Cardiac ventricle fibroblast (primary cell): ENCODE results near the gene DIPK1B. TPM values are rescaled to one million over a fixed set of nuclear protein-coding genes. Genes with fewer than 3 reads are reported as not detected.

Experiments
- total RNA-seq: library from RNA; depleted of rRNA; stranded (reverse); fragments of >200 nt; gene quantifications from 2 replicates; pipeline ENCODE4 v1.2.3, GENCODE V29; 2015

DIPK1B gene
- 5.4 and 9.2 TPM in 2 replicates for total RNA-seq

DNA sequence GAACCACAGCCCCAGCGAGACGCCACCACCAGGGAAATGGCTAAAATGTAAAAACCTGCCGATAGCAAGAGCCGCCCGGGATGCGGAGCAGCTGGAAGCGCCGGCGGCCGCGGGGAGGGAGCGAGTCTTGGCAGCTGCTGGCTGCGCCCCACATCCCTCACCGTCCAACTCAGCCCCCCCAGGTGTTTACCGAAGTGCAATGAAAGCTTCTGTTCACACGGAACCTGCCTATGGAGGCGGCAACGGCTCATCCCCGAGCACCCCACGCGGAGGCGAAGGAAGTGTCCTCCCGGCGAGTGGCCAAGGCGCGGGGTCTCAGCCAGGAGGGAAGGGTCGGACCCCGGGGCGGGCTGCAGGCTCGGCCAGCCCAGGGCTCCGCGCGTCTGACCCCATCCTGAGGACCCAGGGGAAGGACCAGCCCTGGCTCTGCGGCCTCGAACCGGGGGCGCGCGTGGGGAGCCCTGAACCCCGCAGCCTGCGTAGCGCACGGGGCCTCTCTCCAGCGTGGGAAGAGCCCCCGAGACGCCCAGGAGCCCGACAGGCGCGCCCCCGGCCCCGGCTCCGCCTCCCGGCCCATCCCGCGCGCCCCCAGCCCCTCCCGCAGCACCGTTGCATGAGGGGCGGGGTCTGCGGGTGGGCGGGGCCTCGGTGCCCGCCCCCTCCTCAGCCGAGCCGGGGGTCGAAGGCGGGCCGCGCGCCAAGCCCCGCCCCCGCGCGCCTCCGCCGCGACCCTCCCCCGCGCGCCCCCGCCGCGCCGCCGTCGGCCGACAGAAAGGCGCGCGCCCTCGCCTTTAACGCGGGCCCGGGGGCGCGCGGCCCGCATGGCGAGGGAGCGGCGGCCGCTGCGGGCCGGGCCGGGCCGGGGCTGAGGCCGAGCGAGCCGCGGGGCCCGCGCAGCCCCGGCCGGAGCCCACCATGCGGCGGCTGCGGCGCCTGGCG lies at the start of gene DIPK1B:
DIPK1B (plus strand) TSS at position 822 of the 939 bp plus-strand sequence; CDS start at position 916, 94 bp downstream.

DNA sequence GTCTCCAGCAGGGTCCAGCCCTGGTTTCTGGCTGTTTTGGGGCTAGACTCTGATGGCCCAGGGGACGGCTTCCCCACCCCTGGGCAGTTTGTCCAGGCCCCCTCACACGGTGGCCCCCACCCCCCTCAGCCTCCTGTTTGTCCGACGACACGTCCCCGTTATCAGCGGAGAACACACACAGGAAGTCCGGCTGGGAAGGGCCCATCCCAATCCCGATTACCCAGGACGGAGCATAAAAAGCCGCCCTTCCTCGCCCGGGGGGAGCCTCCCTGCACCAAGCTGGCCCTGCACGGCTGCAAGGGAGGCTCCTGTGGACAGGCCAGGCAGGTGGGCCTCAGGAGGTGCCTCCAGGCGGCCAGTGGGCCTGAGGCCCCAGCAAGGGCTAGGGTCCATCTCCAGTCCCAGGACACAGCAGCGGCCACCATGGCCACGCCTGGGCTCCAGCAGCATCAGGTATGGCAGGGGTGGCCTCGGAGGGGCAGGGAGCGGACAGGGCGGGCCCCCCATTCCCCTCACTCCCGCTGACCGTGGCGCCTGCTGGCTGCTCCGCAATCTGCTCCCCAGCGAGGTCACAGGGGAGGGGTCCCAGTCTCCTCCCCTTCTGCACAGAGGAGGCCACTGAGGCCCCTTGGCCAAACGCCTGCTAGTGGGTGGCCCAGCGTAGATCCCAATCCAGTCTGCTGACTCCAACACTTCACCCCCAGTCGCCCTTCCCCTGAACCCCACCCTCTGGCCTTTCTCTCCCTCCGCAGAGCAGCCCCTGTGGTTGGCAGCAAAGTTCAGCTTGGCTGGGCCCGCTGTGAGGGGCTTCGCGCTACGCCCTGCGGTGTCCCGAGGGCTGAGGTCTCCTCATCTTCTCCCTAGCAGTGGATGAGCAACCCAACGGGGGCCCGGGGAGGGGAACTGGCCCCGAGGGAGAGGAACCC lies 49.5 kb upstream of the DIPK1B start, which contains the start of gene EGFL7:
EGFL7 (plus strand) TSS at position 261 of the 926 bp plus-strand sequence. CDS start 5,367 bp downstream, outside the sequence.

GRCh38 chr9:136686794-136687711 lies 25.3 kb upstream of the DIPK1B start, which contains the start of gene AGPAT2:
TSS of gene AGPAT2 (minus strand) at chr9:136687457. CDS start at chr9:136687357, 100 bp downstream.

DNA sequence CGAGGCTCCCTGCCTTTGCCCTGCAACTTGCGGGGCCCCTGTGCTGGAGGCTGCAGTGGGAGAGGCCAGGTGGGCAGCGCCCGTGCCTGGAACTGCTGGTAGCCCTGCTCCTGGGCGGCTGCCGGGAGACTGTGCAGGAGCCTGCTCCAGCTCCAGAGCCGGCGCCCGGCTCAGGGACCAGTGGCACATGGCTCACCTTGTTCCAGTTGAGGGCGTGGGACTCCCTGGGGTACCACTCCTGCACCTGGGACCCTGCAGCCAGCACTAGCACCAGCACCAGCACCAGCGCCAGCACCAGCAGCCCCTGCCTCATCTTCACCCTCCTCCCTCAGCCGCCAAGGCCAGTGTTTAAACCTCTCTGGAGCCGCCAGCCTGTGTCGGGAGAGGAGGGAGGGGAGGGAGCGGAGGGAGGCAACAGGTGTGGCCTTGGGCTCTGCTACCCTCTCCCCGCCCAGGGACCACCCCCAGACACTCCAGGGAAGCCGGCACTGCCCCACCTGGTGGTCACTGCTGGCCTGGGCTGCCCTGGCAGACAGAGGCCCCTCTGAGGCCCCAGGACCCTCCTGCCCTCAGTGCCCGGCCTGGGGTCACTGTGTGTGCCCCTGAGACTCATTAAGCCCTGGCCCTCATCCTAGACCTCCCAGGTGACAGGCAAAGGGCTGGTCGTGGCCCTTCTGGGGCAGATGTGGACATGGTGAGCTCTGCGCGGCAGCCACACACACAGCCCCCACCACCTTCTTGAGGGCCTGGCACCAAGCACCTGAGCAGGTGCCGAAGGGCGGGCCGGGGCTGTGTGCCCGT lies 30.4 kb downstream of the DIPK1B start, which contains the start of gene LCN10:
LCN10 (minus strand) TSS at position 350 of the 801 bp plus-strand sequence; CDS start at position 313, 37 bp downstream.

DNA sequence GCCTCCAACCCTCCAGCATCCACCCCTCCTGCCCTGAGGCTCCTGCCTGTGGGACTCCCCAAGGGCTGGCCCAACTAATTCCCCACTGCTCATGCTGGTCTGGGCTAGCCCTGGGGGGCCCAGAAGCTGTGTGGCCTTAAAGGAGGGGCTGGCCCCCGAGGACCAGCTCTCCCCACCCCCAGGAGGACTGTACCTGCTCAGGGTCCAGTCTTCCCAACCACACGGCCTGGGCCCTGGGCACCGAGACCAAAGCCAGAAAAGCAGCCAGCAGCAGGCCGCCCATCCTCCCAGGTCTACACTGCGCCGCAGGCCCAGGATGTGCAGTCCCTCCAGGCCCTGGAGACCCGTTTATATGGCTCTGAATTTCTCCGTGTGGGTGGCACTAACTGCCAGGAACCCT lies 35.8 kb downstream of the DIPK1B start, which contains the start of gene LCN6:
LCN6 (minus strand) TSS at position 325 of the 400 bp plus-strand sequence; CDS start at position 283, 42 bp downstream.

DNA sequence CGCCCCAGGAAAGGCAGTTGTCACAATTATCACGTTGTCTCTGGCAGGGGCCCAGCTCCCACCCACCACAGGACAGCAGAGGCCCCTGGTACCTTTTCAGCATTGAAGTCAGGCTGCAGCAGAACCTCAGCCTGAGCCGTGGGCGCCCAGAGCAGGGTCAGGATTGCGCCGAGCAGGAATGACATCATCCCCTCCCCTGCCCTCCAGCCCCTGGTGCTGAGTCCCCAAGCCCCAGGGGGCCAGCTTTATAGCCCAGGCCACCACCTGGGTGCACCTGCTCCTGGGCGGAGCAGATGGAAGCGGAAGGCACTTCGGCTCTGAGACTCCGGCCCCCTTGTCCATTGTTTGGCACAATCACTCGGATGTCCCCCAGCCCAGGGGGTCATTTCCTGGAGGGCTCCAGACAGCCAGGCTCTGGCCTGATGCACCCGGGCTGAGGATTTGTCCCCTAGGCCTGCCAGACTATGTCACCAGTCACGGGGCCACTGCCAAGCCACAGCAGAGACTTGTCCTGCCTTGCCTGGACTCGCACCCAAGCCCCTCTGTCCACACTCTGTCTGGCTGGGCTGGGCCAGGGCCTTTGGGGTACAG lies 52.0 kb downstream of the DIPK1B start, which contains the start of gene LCN15:
LCN15 (minus strand) TSS at position 218 of the 591 bp plus-strand sequence; CDS start at position 188, 30 bp downstream.

Other genes starting within 250 kb of the DIPK1B start
- gene SEC16A, start 229.5 kb upstream of the DIPK1B start, total RNA-seq = 56.2 and 64.3 TPM in 2 replicates
- gene NOTCH1, start 166.5 kb upstream of the DIPK1B start, total RNA-seq = 17.6 and 23.4 TPM in 2 replicates
- 32.2 and 35.9 TPM in 2 replicates for gene EGFL7, start 49.7 kb upstream of the DIPK1B start, total RNA-seq
- gene AGPAT2, start 25.1 kb upstream of the DIPK1B start, total RNA-seq = 42.3 and 45.0 TPM in 2 replicates
- not detected in 2 replicates for gene LCN10, start 30.4 kb downstream of the DIPK1B start, total RNA-seq
- gene LCN6, start 36.0 kb downstream of the DIPK1B start, total RNA-seq = not detected in 2 replicates
- gene LCN8, start 45.7 kb downstream of the DIPK1B start, total RNA-seq = not detected in 2 replicates
- not detected in 2 replicates for gene LCN15, start 51.9 kb downstream of the DIPK1B start, total RNA-seq
- gene TMEM141, start 78.8 kb downstream of the DIPK1B start, total RNA-seq = 43.6 and 52.5 TPM in 2 replicates
- gene CCDC183, start 83.8 kb downstream of the DIPK1B start, total RNA-seq = 0.39 and 1.1 TPM in 2 replicates
- 38.4 and 41.8 TPM in 2 replicates for gene RABL6, start 95.4 kb downstream of the DIPK1B start, total RNA-seq
- gene AJM1, start 129.9 kb downstream of the DIPK1B start, total RNA-seq = 1.1 and 1.4 TPM in 2 replicates
- gene PHPT1, start 136.8 kb downstream of the DIPK1B start, total RNA-seq = 109 TPM in 2 replicates
- gene MAMDC4, start 139.8 kb downstream of the DIPK1B start, total RNA-seq = 0.37 and 0.78 TPM in 2 replicates
- gene EDF1, start 153.7 kb downstream of the DIPK1B start, total RNA-seq = 418 and 434 TPM in 2 replicates
- gene TRAF2, start 173.9 kb downstream of the DIPK1B start, total RNA-seq = 3.9 and 5.9 TPM in 2 replicates
- 137 and 146 TPM in 2 replicates for gene FBXW5, start 232.2 kb downstream of the DIPK1B start, total RNA-seq
- gene C8G, start 232.7 kb downstream of the DIPK1B start, total RNA-seq = not detected in 2 replicates
- gene LCN12, start 239.7 kb downstream of the DIPK1B start, total RNA-seq = not detected in 2 replicates